ENCODE results near the gene TEX53.

Gene TEX53

GRCh38 chr9:114656301-114656700 is 1.3 kb downstream of the TEX53 start:
- H3K9me2 ChIP-seq (replicated peaks; ENCODE audit: insufficient read depth, low read length), result no peaks in the 10 kb centered on the region
- no peaks in the 10 kb centered on the region for H3K36me3 ChIP-seq (replicated peaks; ENCODE audit: insufficient read depth, low read length)
- H3K27ac ChIP-seq (ENCODE audit: low read length), result no peak overlapping the region
- TF ChIP-seq EZH2 (optimal IDR thresholded peaks at IDR 0.05; ENCODE audit: low read depth, low read length) (no peak), CTCF (IDR thresholded peaks at IDR 0.05; ENCODE audit: low read length) (no peak), EZH2phosphoT487 (IDR thresholded peaks at IDR 0.05; ENCODE audit: low read length) (no peak)
- no peaks in the 10 kb centered on the region for H4K20me1 ChIP-seq (ENCODE audit: insufficient read depth, low read length)
- no peak overlapping the region for H3K9ac ChIP-seq (ENCODE audit: low read length)
- no peaks in the 10 kb centered on the region for H3K9me3 ChIP-seq (replicated peaks; ENCODE audit: insufficient read depth, low read length)
- no peaks in the 10 kb centered on the region for H3K27me3 ChIP-seq (replicated peaks; ENCODE audit: insufficient read depth, low read length)
- H3K79me2 ChIP-seq (ENCODE audit: low read length), result no peaks in the 10 kb centered on the region
- H3K4me1 ChIP-seq (ENCODE audit: low read length), result peaks cover 13% of the 10 kb centered on the region
- H3K4me3 ChIP-seq (ENCODE audit: low read length), result no peak overlapping the region
- DNase-seq, result no peak
- H3K4me2 ChIP-seq (ENCODE audit: low read depth, low read length), result no peak overlapping the region
- H2AFZ ChIP-seq (ENCODE audit: low read length), result no peak overlapping the region
- H3F3A ChIP-seq (ENCODE audit: insufficient read depth, low read length), result peaks cover 7% of the 10 kb centered on the region; the same call in 1 of the 2 replicates

- H3K27me3 ChIP-seq (replicated peaks; ENCODE audit: insufficient read depth, low read length), result no peaks in the 10 kb centered on the region
- no peaks in the 10 kb centered on the region for H3K36me3 ChIP-seq (replicated peaks; ENCODE audit: insufficient read depth, low read length)
- H3K79me2 ChIP-seq (ENCODE audit: low read length), result no peaks in the 10 kb centered on the region
- DNase-seq, result no peak
- no peak overlapping the region for H3K27ac ChIP-seq (ENCODE audit: low read length)
- peaks cover 7% of the 10 kb centered on the region; the same call in 1 of the 2 replicates for H3F3A ChIP-seq (ENCODE audit: insufficient read depth, low read length)
- no peaks in the 10 kb centered on the region for H3K9me3 ChIP-seq (replicated peaks; ENCODE audit: insufficient read depth, low read length)
- H3K4me2 ChIP-seq (ENCODE audit: low read depth, low read length), result no peak overlapping the region
- TF ChIP-seq CTCF (IDR thresholded peaks at IDR 0.05; ENCODE audit: low read length) (no peak), EZH2 (optimal IDR thresholded peaks at IDR 0.05; ENCODE audit: low read depth, low read length) (no peak), EZH2phosphoT487 (IDR thresholded peaks at IDR 0.05; ENCODE audit: low read length) (no peak)
- no peak overlapping the region for H3K9ac ChIP-seq (ENCODE audit: low read length)
- H3K9me2 ChIP-seq (replicated peaks; ENCODE audit: insufficient read depth, low read length), result no peaks in the 10 kb centered on the region
- no peak overlapping the region for H2AFZ ChIP-seq (ENCODE audit: low read length)
- H3K4me3 ChIP-seq (ENCODE audit: low read length), result no peak overlapping the region
- H4K20me1 ChIP-seq (ENCODE audit: insufficient read depth, low read length), result no peaks in the 10 kb centered on the region
- H3K4me1 ChIP-seq (ENCODE audit: low read length), result peaks cover 13% of the 10 kb centered on the region
Observed at GRCh38 chr9:114655689-114656088, 1.9 kb downstream of the TEX53 start.

GRCh38 chr9:114653556-114654159 is 3.9 kb downstream of the TEX53 start:
- Histone ChIP-seq H3K4me3 (ENCODE audit: low read length) (no peak overlapping the region), H3K9me3 (replicated peaks; ENCODE audit: insufficient read depth, low read length) (no peaks in the 10 kb centered on the region), H3F3A (ENCODE audit: insufficient read depth, low read length) (peaks cover 7% of the 10 kb centered on the region; the same call in 1 of the 2 replicates), H3K9me2 (replicated peaks; ENCODE audit: insufficient read depth, low read length) (no peaks in the 10 kb centered on the region), H3K36me3 (replicated peaks; ENCODE audit: insufficient read depth, low read length) (no peaks in the 10 kb centered on the region), H4K20me1 (ENCODE audit: insufficient read depth, low read length) (no peaks in the 10 kb centered on the region), H3K79me2 (ENCODE audit: low read length) (no peaks in the 10 kb centered on the region), H3K4me2 (ENCODE audit: low read depth, low read length) (peak overlapping the region; percentile 8; the same call in 1 of the 2 replicates), H3K27ac (ENCODE audit: low read length) (peak overlapping the region; percentile 11; the same call in 1 of the 2 replicates), H3K4me1 (ENCODE audit: low read length) (peaks cover 13% of the 10 kb centered on the region), H3K27me3 (replicated peaks; ENCODE audit: insufficient read depth, low read length) (no peaks in the 10 kb centered on the region), H3K9ac (ENCODE audit: low read length) (no peak overlapping the region; the same call in 1 of the 2 replicates), H2AFZ (ENCODE audit: low read length) (no peak overlapping the region)
- peak; percentile 93 for TF ChIP-seq CTCF (IDR thresholded peaks at IDR 0.05; ENCODE audit: low read length)
- TF ChIP-seq EZH2 (optimal IDR thresholded peaks at IDR 0.05; ENCODE audit: low read depth, low read length), result no peak
- peak; percentile 78 for DNase-seq
